BE2C (cell line): ENCODE results near the gene PLB1.
A peak's percentile ranks its signal among the peaks of the same experiment; 100 is the strongest.

ENCODE experiments used
- DNase-seq: peaks from one replicate; pipeline ENCODE4 v3.0.0-alpha.2; 2020
- H3K27me3 ChIP-seq: fragments of 250-450 bp; sonication (Bioruptor Pico); 2 replicates; pipeline ENCODE4 v1.5.1; 2020; ENCODE audit warnings: mild to moderate bottlenecking
- H3K36me3 ChIP-seq: fragments of 250-450 bp; sonication (Bioruptor Pico); 2 replicates; pipeline ENCODE4 v1.5.1; 2020; ENCODE audit warnings: mild to moderate bottlenecking
- H3K4me1 ChIP-seq: fragments of 250-450 bp; sonication (Bioruptor Pico); 2 replicates; pipeline ENCODE4 v1.5.1; 2020
- H3K4me3 ChIP-seq: 2 replicates; pipeline ENCODE4 v1.5.1; 2011; ENCODE audit warnings: low read depth, low read length
- H3K9me3 ChIP-seq: fragments of 250-450 bp; sonication (Bioruptor Pico); 2 replicates; pipeline ENCODE4 v1.5.1; 2020
- TF ChIP-seq, protein P1 (sequence below): IDR thresholded peaks from 2 replicates; pipeline ENCODE4 v1.5.1; 2012; ENCODE audit warnings: mild to moderate bottlenecking, low read depth, low read length

PLB1 gene

GRCh38 chr2:28539118-28539541 lies 43.3 kb downstream of the PLB1 start:
- Histone ChIP-seq H3K27me3 (no peaks in the 10 kb centered on the region), H3K36me3 (no peaks in the 10 kb centered on the region), H3K4me3 (no peak overlapping the region), H3K4me1 (no peaks in the 10 kb centered on the region), H3K9me3 (no peaks in the 10 kb centered on the region)
- TF ChIP-seq, protein P1, sequence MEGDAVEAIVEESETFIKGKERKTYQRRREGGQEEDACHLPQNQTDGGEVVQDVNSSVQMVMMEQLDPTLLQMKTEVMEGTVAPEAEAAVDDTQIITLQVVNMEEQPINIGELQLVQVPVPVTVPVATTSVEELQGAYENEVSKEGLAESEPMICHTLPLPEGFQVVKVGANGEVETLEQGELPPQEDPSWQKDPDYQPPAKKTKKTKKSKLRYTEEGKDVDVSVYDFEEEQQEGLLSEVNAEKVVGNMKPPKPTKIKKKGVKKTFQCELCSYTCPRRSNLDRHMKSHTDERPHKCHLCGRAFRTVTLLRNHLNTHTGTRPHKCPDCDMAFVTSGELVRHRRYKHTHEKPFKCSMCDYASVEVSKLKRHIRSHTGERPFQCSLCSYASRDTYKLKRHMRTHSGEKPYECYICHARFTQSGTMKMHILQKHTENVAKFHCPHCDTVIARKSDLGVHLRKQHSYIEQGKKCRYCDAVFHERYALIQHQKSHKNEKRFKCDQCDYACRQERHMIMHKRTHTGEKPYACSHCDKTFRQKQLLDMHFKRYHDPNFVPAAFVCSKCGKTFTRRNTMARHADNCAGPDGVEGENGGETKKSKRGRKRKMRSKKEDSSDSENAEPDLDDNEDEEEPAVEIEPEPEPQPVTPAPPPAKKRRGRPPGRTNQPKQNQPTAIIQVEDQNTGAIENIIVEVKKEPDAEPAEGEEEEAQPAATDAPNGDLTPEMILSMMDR = no peak
- no peak for DNase-seq

DNA sequence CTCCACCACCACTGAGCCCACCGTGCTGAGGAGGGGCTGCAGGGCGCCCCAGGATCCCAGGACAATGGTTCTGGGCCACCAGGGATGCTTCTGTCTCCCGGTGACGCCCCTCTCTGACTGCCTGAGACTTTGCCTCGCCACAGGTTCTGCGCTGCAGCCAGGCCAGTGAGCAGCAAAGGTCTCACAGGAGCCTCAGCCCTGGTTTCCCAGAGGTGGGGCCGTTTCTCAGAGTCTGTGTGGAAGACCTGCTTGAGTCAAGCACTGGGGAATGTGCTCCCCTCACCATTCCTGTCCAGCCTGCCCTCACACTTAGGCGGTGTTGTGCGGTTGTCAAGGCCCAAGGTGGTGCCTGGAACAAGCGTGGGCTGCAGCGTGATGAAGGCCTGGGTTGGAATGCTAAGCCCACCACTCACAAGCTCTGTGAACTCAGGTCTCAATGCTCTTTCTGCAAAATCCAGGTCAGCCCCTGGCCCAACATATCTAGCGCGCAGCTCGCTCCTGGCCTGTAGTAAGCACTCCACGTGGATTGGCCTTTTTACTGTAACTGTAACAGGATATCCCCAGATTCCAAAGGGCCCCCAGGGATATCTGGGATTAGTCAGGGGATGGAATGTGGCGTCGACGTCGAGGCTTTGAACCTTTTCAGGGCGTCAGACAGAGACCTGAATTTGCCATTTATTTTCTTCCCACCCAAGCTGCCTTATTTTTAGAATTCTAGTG lies 47.6 kb downstream of the PLB1 start:
- Histone ChIP-seq H3K4me1 (no peaks in the 10 kb centered on the region), H3K4me3 (no peak overlapping the region), H3K27me3 (no peaks in the 10 kb centered on the region), H3K36me3 (no peaks in the 10 kb centered on the region), H3K9me3 (no peaks in the 10 kb centered on the region)
- TF ChIP-seq, protein P1 = no peak
- DNase-seq = no peak

DNA sequence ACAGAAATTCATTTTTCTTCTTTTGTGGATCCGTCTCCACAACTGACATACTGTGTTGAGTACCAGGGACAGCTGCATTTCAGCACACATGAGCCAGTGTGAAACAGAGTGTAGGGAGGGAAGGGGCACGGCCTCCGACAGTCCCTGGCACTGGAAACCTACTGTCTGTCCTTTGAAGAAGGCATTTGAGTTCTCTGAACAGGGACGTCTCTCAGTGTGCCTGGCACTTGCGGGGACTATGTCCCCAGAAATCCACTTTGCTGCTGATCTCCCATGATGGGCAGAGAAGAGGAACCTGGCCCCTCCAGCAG lies 48.1 kb downstream of the PLB1 start:
- Histone ChIP-seq H3K9me3 (no peaks in the 10 kb centered on the region), H3K36me3 (no peaks in the 10 kb centered on the region), H3K27me3 (no peaks in the 10 kb centered on the region), H3K4me3 (no peak overlapping the region), H3K4me1 (no peaks in the 10 kb centered on the region)
- DNase-seq = no peak
- TF ChIP-seq, protein P1 = no peak

GRCh38 chr2:28544405-28544921 lies 48.6 kb downstream of the PLB1 start:
- TF ChIP-seq, protein P1 = no peak
- Histone ChIP-seq H3K36me3 (no peaks in the 10 kb centered on the region), H3K9me3 (no peaks in the 10 kb centered on the region), H3K4me1 (no peaks in the 10 kb centered on the region), H3K27me3 (no peaks in the 10 kb centered on the region), H3K4me3 (no peak overlapping the region)
- DNase-seq = peak; percentile 26

GRCh38 chr2:28544922-28545589 lies 49.2 kb downstream of the PLB1 start:
- TF ChIP-seq, protein P1 = no peak
- no peak for DNase-seq

More at GRCh38 chr2:28544922-28545589, 49.2 kb downstream of the PLB1 start:
- Histone ChIP-seq H3K4me3 (no peak overlapping the region), H3K4me1 (no peaks in the 10 kb centered on the region), H3K9me3 (no peaks in the 10 kb centered on the region), H3K36me3 (no peaks in the 10 kb centered on the region), H3K27me3 (no peaks in the 10 kb centered on the region)
